Stomach smooth muscle (tissue), 2 donors: ENCODE measurements around the gene PLCL1.

Source experiments
- H3K27ac ChIP-seq: one replicate; pipeline ENCODE4 v1.7.0; 2013; ENCODE audit warnings: mild to moderate bottlenecking, low read length, inconsistent platforms
- H3K27me3 ChIP-seq, 2 donors: one replicate each; pipeline ENCODE4 v1.7.0; 2013; ENCODE audit warnings: low read length in 2 of 2; ENCODE audit not compliant: insufficient read depth in 2 of 2, control insufficient read depth in 1 of 2
- H3K36me3 ChIP-seq, 2 donors: one replicate each; pipeline ENCODE4 v1.7.0; 2013; ENCODE audit warnings: low read length in 2 of 2; ENCODE audit not compliant: control insufficient read depth in 2 of 2, insufficient read depth in 2 of 2
- H3K4me1 ChIP-seq: one replicate; pipeline ENCODE4 v1.7.0; 2013; ENCODE audit warnings: low read length; ENCODE audit not compliant: control insufficient read depth, insufficient read depth
- H3K4me3 ChIP-seq, 2 donors: one replicate each; pipeline ENCODE4 v1.7.0; 2013; ENCODE audit warnings: low read length in 2 of 2
- H3K9ac ChIP-seq, 2 donors: one replicate each; pipeline ENCODE4 v1.7.0; 2013; ENCODE audit warnings: low read length in 2 of 2, mild to moderate bottlenecking in 1 of 2
- H3K9me3 ChIP-seq, 2 donors: one replicate each; pipeline ENCODE4 v1.7.0; 2013; ENCODE audit warnings: low read length in 2 of 2; ENCODE audit not compliant: control insufficient read depth in 2 of 2
- donor health status: healthy.
- donor health status: Pancreatic carcinoma.

The PLCL1 gene

DNA sequence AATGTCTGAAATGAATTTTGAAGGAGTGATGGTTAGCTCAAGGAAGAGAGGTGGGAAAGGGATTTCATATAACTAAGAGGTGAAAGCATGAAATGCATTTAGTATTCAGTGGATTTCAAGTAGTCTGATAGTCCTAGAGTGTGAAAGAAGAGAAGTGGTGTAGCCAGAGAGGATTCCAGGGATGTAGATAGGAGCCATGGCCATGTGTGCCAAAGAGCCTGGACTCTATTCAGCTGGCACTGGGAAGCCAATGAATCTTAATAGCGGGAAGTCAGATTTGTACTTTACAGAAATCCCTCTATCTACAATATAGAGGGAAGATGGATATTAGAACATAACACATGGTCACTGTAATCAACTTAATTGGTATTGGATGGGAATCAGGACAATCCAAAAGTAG is 10.9 kb upstream of the PLCL1 start:
- Histone ChIP-seq H3K27me3 (no peaks in the 10 kb centered on the region), H3K4me3 (no peak overlapping the region), H3K9me3 (no peaks in the 10 kb centered on the region), H3K36me3 (no peaks in the 10 kb centered on the region), H3K4me1 (no peaks in the 10 kb centered on the region), H3K27ac (no peak overlapping the region), H3K9ac (no peak overlapping the region)

DNA sequence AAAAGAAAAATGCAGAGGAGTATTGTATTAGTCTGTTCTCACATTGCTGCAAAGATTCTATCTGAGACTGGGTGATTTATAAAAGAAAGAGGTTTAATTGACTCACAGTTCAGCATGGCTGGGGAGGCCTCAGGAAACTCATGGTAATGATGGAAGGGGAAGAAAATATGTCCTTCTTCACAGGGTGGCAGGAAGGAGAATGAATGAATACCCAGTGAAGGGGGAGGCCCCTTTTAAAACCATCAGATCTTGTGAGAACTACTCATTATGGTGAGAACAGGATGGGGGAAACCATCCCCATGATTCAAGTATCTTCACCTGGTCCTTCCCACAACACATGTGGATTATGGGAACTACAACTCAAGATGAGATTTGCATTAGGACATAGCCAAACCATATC is 9.1 kb upstream of the PLCL1 start:
- no peak overlapping the region for H3K27ac ChIP-seq
- H3K36me3 ChIP-seq: no peaks in the 10 kb centered on the region
- H3K4me3 ChIP-seq: no peak overlapping the region
- no peaks in the 10 kb centered on the region for H3K9me3 ChIP-seq
- H3K27me3 ChIP-seq: no peaks in the 10 kb centered on the region
- H3K4me1 ChIP-seq: no peaks in the 10 kb centered on the region
- no peak overlapping the region for H3K9ac ChIP-seq

DNA sequence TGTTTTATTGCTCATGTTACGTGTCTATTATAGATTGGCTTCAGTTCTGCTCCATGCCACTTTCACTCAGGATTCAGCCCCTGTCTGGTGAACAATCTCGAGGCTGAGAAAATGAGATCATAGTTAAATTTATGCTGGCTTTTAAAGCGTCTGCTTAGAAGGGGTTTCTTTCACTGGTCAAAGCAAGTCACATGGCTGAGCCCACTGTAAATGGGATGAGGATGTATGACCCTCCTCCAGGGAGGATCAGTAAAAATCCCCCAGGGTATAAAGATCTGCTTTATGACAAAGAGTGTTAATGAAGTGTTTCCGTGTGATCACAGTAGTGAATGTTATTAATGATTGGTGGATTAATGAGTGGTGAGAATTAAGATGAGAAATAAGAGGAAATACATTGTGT is 6.2 kb upstream of the PLCL1 start:
- Histone ChIP-seq H3K27me3 (no peaks in the 10 kb centered on the region), H3K9me3 (no peaks in the 10 kb centered on the region), H3K27ac (no peak overlapping the region), H3K36me3 (no peaks in the 10 kb centered on the region), H3K4me1 (no peaks in the 10 kb centered on the region), H3K4me3 (no peak overlapping the region), H3K9ac (no peak overlapping the region)

DNA sequence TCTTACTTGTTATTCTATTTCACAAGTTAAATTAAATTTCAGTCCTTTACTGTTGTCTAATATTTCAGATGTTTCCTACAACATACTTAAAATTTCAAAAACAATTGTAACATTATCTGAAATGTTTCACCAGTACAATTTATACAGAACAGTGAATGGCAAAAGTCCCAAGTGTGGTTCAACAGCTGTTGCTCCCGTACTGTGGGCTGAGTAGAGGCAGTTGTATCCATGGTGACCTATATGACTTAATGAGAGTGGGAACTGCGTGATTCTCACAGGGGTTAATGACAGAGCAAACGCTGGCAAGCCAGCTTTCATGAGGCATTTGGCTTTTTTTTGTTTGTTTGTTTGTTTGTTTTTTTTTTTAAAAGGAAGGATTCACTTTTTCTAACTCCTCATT is 5.3 kb upstream of the PLCL1 start:
- Histone ChIP-seq H3K9ac (no peak overlapping the region), H3K4me3 (no peak overlapping the region), H3K36me3 (no peaks in the 10 kb centered on the region), H3K9me3 (no peaks in the 10 kb centered on the region), H3K4me1 (peaks cover 3% of the 10 kb centered on the region), H3K27me3 (no peaks in the 10 kb centered on the region), H3K27ac (no peak overlapping the region)

DNA sequence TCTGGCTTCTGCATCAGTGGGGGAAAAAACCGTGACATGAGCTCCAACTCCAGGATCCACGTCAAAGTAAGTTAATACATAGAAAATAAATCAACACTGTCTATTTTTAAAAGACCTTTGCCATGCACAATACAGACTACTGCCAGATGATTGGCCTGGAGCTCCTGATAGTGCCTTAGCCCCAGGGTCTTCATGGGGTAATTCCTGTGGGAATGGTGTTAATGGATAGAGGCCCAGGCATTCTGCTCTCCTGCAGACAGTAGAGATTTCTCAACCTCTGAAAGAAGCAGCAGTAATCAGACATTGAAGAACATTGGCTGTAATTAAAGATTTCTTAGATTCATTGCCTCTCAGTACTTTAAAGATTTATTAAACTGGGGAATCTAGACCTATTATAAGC is 4.3 kb upstream of the PLCL1 start:
- no peak overlapping the region for H3K27ac ChIP-seq
- no peaks in the 10 kb centered on the region for H3K27me3 ChIP-seq
- H3K9ac ChIP-seq: no peak overlapping the region
- peaks cover 5% of the 10 kb centered on the region for H3K4me1 ChIP-seq
- no peaks in the 10 kb centered on the region for H3K36me3 ChIP-seq
- H3K9me3 ChIP-seq: no peaks in the 10 kb centered on the region
- H3K4me3 ChIP-seq: no peak overlapping the region

DNA sequence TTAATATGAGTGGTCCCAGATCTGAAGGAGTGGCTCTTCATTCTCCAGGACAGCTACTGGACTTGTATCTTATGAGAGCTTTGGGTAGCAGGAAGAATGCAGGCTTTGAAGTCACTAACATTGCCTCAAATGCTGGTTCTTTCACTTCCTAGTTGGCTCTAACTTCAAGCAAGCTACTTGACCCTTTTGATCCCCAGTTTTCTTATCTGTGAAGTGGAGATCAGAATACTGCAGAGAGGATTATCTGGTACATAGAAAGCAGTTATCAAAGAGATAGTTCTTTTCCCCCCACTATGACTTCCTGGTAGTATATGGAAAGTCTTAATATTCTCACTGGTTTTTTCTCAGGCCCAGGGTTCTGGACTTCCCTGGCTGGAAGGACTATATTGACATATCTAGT is 3.4 kb upstream of the PLCL1 start:
- Histone ChIP-seq H3K27me3 (no peaks in the 10 kb centered on the region), H3K4me1 (peaks cover 5% of the 10 kb centered on the region), H3K36me3 (no peaks in the 10 kb centered on the region), H3K4me3 (no peak overlapping the region), H3K9ac (no peak overlapping the region), H3K9me3 (no peaks in the 10 kb centered on the region), H3K27ac (no peak overlapping the region)

DNA sequence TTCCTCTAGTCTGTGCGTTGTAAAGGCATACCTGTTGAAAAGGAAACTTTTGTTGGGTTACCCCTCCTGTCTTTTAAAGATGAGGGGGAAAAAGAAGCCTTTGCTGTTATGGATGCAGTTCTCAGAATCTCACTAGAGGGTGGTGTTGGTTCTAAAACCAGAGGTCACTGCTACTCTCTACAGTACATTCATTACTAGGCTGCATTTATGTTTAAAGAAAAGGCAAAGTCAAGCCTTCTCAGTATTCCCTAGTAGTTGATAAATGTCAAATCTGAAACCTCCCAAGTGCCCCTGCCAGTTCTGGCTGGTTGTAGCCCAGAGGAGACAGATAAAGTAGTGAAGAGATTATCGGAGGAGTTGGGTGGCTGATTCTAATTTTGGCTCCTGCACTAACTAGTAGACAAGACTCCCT is 1.4 kb upstream of the PLCL1 start:
- H3K4me1 ChIP-seq: peaks cover 5% of the 10 kb centered on the region
- H3K9ac ChIP-seq: no peak overlapping the region
- peak overlapping the region in 1 of 2 donors; percentile 38 for H3K4me3 ChIP-seq
- H3K27ac ChIP-seq: no peak overlapping the region
- no peaks in the 10 kb centered on the region for H3K27me3 ChIP-seq
- no peaks in the 10 kb centered on the region for H3K9me3 ChIP-seq
- no peaks in the 10 kb centered on the region for H3K36me3 ChIP-seq

DNA sequence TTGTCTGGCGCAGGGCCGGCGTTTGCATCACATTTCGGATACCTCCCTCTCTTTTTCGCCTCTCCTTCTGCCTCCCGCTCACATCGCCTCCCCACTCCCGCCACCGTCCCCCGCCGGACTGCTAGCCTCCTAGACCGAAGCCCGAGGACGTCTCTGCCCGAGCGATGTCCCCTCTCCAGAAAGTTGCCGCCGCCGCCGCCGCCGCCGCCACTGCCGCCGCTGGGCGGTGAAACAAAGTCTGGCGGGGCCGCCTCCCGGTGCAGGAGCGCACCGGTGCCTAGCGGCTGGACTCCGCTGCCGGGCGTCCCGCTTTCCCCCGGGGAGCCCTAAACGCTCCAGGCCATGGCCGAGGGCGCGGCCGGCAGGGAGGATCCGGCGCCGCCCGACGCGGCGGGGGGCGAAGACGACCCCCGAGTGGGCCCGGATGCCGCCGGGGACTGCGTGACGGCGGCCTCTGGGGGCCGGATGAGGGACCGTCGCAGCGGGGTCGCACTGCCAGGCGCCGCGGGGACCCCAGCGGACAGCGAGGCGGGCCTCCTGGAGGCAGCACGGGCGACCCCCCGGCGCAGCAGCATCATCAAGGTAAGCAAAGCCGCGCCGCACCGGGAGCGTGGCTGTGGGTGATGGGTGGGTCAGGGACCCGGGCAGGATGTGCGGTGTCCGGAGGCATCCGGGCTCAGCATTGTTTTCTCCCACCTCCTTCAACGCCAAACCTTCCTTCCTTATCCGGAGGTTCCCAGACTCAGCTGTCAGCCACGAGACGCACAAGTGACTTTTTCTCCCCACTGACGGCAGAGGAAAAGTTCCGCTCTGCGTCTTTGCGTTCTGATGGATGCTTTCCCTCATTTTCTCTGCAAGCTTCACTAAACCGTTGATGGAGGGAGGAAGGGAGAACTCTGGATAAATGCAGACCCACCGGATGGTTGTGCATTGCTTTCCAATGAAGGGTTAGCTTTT is 643 bp downstream of the PLCL1 start:
- H3K9ac ChIP-seq: peak overlapping the region; percentile 60 to 65
- H3K4me1 ChIP-seq: peaks cover 5% of the 10 kb centered on the region
- H3K27ac ChIP-seq: peak overlapping the region; percentile 18

DNA sequence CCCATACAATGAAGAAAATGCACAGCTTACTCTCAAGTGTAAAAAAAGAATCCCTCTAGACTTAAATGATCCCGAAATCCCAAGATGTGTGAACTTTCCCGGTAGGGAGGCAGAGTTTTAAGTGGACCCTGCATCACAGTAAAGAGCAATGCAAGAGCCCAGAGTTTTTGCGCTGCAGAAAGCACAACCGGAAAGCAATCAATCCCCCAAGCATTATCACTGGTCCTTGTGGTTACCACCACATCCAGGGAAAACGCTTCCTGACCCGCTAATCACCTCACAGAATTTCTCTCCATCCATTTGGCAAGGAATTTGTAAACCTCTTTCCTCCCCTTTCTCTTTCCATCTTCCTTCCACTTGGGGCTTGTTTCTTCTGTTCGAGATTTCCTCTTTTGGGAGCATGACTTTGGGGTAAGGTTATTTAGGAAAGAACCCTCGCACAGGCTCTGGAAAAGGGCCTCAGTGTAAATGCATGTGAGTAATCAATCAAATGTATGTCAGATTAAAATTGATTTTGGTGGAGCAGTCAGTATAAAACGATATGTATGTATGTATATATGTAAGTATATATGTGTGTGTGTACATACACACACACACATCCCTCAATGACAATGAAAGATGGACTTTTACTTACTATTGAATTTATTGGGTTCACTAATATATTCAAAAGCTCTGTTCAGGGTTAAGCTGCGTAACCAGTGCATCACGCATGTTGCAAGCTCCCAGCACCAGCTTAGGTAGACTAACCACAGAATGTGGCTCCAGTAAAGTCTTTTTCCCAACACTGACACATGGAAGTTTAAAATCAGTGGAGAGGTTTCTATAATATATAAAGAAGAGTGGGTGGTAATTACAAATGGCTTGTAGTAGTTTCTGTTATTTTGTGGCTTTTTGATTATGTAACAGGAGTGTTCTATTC is 1.6 kb downstream of the PLCL1 start:
- peak overlapping the region in 1 of 2 donors; percentile 65 for H3K9ac ChIP-seq
- H3K4me1 ChIP-seq: peaks cover 5% of the 10 kb centered on the region

More for the DNA sequence above, 643 bp downstream of the PLCL1 start:
- H3K36me3 ChIP-seq: no peaks in the 10 kb centered on the region
- no peaks in the 10 kb centered on the region for H3K9me3 ChIP-seq
- H3K27me3 ChIP-seq: no peaks in the 10 kb centered on the region
- H3K4me3 ChIP-seq: peak overlapping the region; percentile 83 to 92

DNA sequence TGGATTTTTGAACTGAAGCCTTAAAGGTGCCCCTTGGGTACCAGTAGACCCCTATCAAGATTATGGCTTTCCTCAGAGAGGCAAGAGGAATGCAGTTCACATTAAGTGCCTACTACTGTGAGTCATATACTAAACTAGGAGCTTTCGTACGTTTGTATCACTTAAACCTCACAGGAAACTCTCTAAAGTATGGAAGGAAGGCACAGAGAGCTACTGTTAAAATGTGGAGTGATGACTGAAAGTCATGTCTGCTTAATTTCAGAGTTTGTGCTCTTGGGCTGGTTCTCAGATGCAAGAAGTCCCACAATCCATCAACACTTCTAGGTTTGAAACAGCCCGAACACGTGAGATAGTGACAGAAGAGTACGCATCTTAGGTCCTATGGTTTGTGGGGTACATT is 4.7 kb downstream of the PLCL1 start:
- no peak overlapping the region for H3K27ac ChIP-seq
- no peaks in the 10 kb centered on the region for H3K9me3 ChIP-seq
- no peak overlapping the region for H3K9ac ChIP-seq
- no peaks in the 10 kb centered on the region for H3K36me3 ChIP-seq
- no peak overlapping the region for H3K4me3 ChIP-seq
- H3K27me3 ChIP-seq: no peaks in the 10 kb centered on the region
- H3K4me1 ChIP-seq: peaks cover 2% of the 10 kb centered on the region

More for the DNA sequence above, 1.6 kb downstream of the PLCL1 start:
- no peak overlapping the region for H3K27ac ChIP-seq
- H3K4me3 ChIP-seq: peak overlapping the region; percentile 83 to 92
- H3K27me3 ChIP-seq: no peaks in the 10 kb centered on the region
- no peaks in the 10 kb centered on the region for H3K36me3 ChIP-seq
- H3K9me3 ChIP-seq: no peaks in the 10 kb centered on the region
